Rectal smooth muscle tissue (tissue), 1 donor: Measurements from ENCODE around the gene TMEM234.

Experiments
- H3K27ac ChIP-seq: one replicate; pipeline ENCODE4 v1.7.0; 2013; ENCODE audit warnings: low read depth, low read length, inconsistent platforms
- H3K27me3 ChIP-seq: one replicate; pipeline ENCODE4 v1.7.0; 2013; ENCODE audit warnings: low read length; ENCODE audit not compliant: control insufficient read depth, insufficient read depth
- H3K36me3 ChIP-seq: one replicate; pipeline ENCODE4 v1.7.0; 2013; ENCODE audit warnings: low read length; ENCODE audit not compliant: control insufficient read depth, insufficient read depth
- H3K4me1 ChIP-seq: one replicate; pipeline ENCODE4 v1.7.0; 2013; ENCODE audit warnings: low read length; ENCODE audit not compliant: control insufficient read depth, insufficient read depth
- H3K4me3 ChIP-seq: one replicate; pipeline ENCODE4 v1.7.0; 2013; ENCODE audit warnings: low read length
- H3K9ac ChIP-seq: one replicate; pipeline ENCODE4 v1.7.0; 2013; ENCODE audit warnings: low read length

Gene TMEM234

GRCh38 chr1:32192220-32192948 lies 29.8 kb downstream of the TMEM234 start:
- H3K4me3 ChIP-seq: no peak overlapping the region
- peaks cover 58% of the 10 kb centered on the region for H3K36me3 ChIP-seq
- no peak overlapping the region for H3K9ac ChIP-seq
- H3K4me1 ChIP-seq: no peaks in the 10 kb centered on the region
- no peaks in the 10 kb centered on the region for H3K27me3 ChIP-seq
- no peak overlapping the region for H3K27ac ChIP-seq

- H3K27ac ChIP-seq: no peak overlapping the region
- H3K27me3 ChIP-seq: no peaks in the 10 kb centered on the region
- no peak overlapping the region for H3K9ac ChIP-seq
- peaks cover 50% of the 10 kb centered on the region for H3K36me3 ChIP-seq
- H3K4me3 ChIP-seq: no peak overlapping the region
- H3K4me1 ChIP-seq: no peaks in the 10 kb centered on the region
Observed at GRCh38 chr1:32187850-32188249, 34.3 kb downstream of the TMEM234 start.

- H3K9ac ChIP-seq: no peak overlapping the region
- H3K4me1 ChIP-seq: peaks cover 2% of the 10 kb centered on the region
- H3K36me3 ChIP-seq: peaks cover 38% of the 10 kb centered on the region
- H3K27me3 ChIP-seq: no peaks in the 10 kb centered on the region
- H3K4me3 ChIP-seq: no peak overlapping the region
- H3K27ac ChIP-seq: no peak overlapping the region
Observed at GRCh38 chr1:32186491-32186890, 35.7 kb downstream of the TMEM234 start.

GRCh38 chr1:32186077-32186476 lies 36.1 kb downstream of the TMEM234 start:
- peaks cover 6% of the 10 kb centered on the region for H3K4me1 ChIP-seq
- no peak overlapping the region for H3K4me3 ChIP-seq
- H3K27me3 ChIP-seq: no peaks in the 10 kb centered on the region
- H3K36me3 ChIP-seq: peaks cover 38% of the 10 kb centered on the region
- no peak overlapping the region for H3K27ac ChIP-seq
- no peak overlapping the region for H3K9ac ChIP-seq

- no peak overlapping the region for H3K27ac ChIP-seq
- H3K27me3 ChIP-seq: no peaks in the 10 kb centered on the region
- no peak overlapping the region for H3K9ac ChIP-seq
- no peak overlapping the region for H3K4me3 ChIP-seq
- H3K36me3 ChIP-seq: peaks cover 29% of the 10 kb centered on the region
- peaks cover 12% of the 10 kb centered on the region for H3K4me1 ChIP-seq
Observed at GRCh38 chr1:32184650-32185049, 37.5 kb downstream of the TMEM234 start.

- H3K4me3 ChIP-seq: no peak overlapping the region
- peaks cover 17% of the 10 kb centered on the region for H3K4me1 ChIP-seq
- H3K27me3 ChIP-seq: no peaks in the 10 kb centered on the region
- no peak overlapping the region for H3K9ac ChIP-seq
- no peak overlapping the region for H3K27ac ChIP-seq
- H3K36me3 ChIP-seq: peaks cover 21% of the 10 kb centered on the region
Observed at GRCh38 chr1:32182060-32182459, 40.1 kb downstream of the TMEM234 start.

- Histone ChIP-seq H3K4me3 (peak overlapping the region; percentile 56), H3K36me3 (peaks cover 20% of the 10 kb centered on the region), H3K27me3 (no peaks in the 10 kb centered on the region), H3K4me1 (peaks cover 17% of the 10 kb centered on the region), H3K9ac (no peak overlapping the region), H3K27ac (peak overlapping the region; percentile 14)
Observed at GRCh38 chr1:32181563-32181962, 40.6 kb downstream of the TMEM234 start.

- Histone ChIP-seq H3K36me3 (peaks cover 15% of the 10 kb centered on the region), H3K9ac (no peak overlapping the region), H3K27me3 (no peaks in the 10 kb centered on the region), H3K4me3 (peak overlapping the region; percentile 56), H3K4me1 (peaks cover 17% of the 10 kb centered on the region), H3K27ac (peak overlapping the region; percentile 99)
Observed at GRCh38 chr1:32181065-32181464, 41.1 kb downstream of the TMEM234 start.

- peak overlapping the region; percentile 56 for H3K4me3 ChIP-seq
- peak overlapping the region; percentile 42 for H3K9ac ChIP-seq
- peaks cover 14% of the 10 kb centered on the region for H3K36me3 ChIP-seq
- H3K4me1 ChIP-seq: peaks cover 17% of the 10 kb centered on the region
- H3K27ac ChIP-seq: peak overlapping the region; percentile 99
- no peaks in the 10 kb centered on the region for H3K27me3 ChIP-seq
Observed at GRCh38 chr1:32180186-32181060, 41.7 kb downstream of the TMEM234 start.

GRCh38 chr1:32179443-32180185 lies 42.5 kb downstream of the TMEM234 start, which contains the start of gene TXLNA:
Gene TXLNA (plus strand): TSS chr1:32179675. CDS start chr1:32180346, 671 bp downstream.
- H3K27me3 ChIP-seq: no peaks in the 10 kb centered on the region
- peaks cover 17% of the 10 kb centered on the region for H3K4me1 ChIP-seq
- peaks cover 14% of the 10 kb centered on the region for H3K36me3 ChIP-seq
- H3K27ac ChIP-seq: peak within 1 kb of the TSS; percentile 99
- peak within 1 kb of the TSS; percentile 56 for H3K4me3 ChIP-seq
- peak within 1 kb of the TSS; percentile 42 for H3K9ac ChIP-seq

- Histone ChIP-seq H3K9ac (peak overlapping the region; percentile 33), H3K4me3 (peak overlapping the region; percentile 56), H3K27ac (peak overlapping the region; percentile 99), H3K27me3 (no peaks in the 10 kb centered on the region), H3K36me3 (peaks cover 11% of the 10 kb centered on the region), H3K4me1 (peaks cover 17% of the 10 kb centered on the region)
Observed at GRCh38 chr1:32179193-32179442, 43.0 kb downstream of the TMEM234 start.
